ENCODE data around the gene STBD1. TPM values are rescaled to one million over a fixed set of nuclear protein-coding genes. Genes with fewer than 3 reads are reported as not detected.
"Not testable (repeated sequence)": the region's sequence is repeated elsewhere in the genome, so short reads cannot be mapped to it uniquely, and the experiment has no call there.

STBD1 gene
- total RNA-seq, 3 donors from 2014 or later = 7.3 to 24.0 (median 8.8) TPM

DNA sequence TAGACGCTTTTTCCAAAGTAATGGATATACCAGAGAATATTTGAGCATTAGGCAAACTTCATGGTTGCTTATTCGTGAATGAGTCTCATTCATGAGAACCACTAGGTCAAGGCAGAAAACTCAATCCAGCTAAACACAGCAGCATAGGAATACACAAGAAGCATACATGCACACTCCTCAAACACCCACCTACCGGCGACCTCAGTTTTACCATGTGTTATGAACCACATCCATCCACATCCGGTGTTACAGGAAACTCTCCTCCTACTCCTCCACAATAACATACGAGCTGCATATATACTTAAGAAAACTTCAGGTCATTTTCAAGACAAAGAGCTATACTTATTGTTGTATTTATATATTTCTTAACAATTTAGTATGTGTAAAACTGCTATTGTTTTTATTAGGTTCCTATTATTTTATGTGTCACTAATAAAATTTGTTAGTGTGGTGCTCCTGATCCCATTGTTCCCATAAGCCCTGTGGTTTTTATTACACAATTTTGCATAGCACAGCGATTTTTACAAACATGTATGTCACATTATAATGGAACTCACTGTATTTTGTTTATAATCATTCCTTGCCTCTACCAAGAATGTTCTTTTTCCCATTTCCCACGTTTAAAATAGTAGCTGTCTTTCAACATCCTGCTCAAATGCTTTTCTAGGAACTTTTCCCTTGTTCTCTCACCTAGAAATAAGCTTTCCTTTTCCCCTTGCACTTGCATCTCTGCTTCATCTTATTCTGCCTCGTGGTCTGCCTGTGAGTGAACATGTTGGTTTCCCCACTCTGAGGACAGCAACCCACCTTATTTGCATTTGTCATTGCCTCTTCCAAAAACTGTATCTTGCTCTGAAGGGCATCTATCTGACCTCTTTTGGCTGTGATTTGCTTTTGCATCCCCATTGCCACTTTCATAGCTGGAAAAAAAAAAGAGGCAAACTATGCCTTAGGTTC, 48.3 kb downstream of the STBD1 start:
- H3K27me3 ChIP-seq = no peaks in the 10 kb centered on the region
- H3K4me1 ChIP-seq = no peaks in the 10 kb centered on the region
- TF ChIP-seq, protein P1, sequence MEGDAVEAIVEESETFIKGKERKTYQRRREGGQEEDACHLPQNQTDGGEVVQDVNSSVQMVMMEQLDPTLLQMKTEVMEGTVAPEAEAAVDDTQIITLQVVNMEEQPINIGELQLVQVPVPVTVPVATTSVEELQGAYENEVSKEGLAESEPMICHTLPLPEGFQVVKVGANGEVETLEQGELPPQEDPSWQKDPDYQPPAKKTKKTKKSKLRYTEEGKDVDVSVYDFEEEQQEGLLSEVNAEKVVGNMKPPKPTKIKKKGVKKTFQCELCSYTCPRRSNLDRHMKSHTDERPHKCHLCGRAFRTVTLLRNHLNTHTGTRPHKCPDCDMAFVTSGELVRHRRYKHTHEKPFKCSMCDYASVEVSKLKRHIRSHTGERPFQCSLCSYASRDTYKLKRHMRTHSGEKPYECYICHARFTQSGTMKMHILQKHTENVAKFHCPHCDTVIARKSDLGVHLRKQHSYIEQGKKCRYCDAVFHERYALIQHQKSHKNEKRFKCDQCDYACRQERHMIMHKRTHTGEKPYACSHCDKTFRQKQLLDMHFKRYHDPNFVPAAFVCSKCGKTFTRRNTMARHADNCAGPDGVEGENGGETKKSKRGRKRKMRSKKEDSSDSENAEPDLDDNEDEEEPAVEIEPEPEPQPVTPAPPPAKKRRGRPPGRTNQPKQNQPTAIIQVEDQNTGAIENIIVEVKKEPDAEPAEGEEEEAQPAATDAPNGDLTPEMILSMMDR (IDR thresholded peaks at IDR 0.05) = no peak
- TF ChIP-seq POLR2A (IDR thresholded peaks at IDR 0.05) (no peak), POLR2AphosphoS5 (IDR thresholded peaks at IDR 0.05) (no peak)
- H3K9me3 ChIP-seq = peaks cover 6 to 8% of the 10 kb centered on the region in 2 donors
- H3K4me3 ChIP-seq = no peak overlapping the region
- no peak overlapping the region for H3K27ac ChIP-seq
- no peaks in the 10 kb centered on the region for H3K36me3 ChIP-seq
- intact Hi-C loops (cut with DNase I; ENCODE audit: low total_unique reads) = no loop called here
- no peak for DNase-seq (ENCODE audit: low spot score in 2 of 2)

DNA sequence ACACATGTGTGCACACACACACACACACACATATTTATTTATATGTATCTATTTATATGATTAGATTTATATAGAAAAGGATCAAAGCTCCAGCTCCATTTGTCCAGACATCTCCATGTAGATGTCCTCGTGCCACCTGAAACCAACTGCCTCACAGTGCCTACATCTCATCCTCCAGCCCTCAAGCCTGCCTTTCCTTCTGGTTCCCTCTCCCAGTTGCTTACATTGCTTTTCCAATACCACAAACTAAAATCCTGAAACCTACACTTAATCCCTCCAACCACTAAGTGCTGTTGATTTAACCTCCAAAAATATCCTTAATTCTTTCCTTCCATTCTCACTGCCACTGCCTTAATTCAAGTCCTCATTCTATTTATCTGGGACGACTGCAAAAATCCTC, 51.4 kb downstream of the STBD1 start:
- Histone ChIP-seq H3K36me3 (no peaks in the 10 kb centered on the region), H3K4me3 (no peak overlapping the region), H3K9me3 (peaks cover 12 to 16% of the 10 kb centered on the region in 2 donors), H3K27ac (no peak overlapping the region), H3K4me1 (no peaks in the 10 kb centered on the region), H3K27me3 (no peaks in the 10 kb centered on the region)
- intact Hi-C loops (cut with DNase I; ENCODE audit: low total_unique reads) = no loop called here
- TF ChIP-seq, protein P1 (IDR thresholded peaks at IDR 0.05) = no peak
- TF ChIP-seq POLR2AphosphoS5 (IDR thresholded peaks at IDR 0.05) (no peak), POLR2A (IDR thresholded peaks at IDR 0.05) (no peak)
- no peak for DNase-seq (ENCODE audit: low spot score in 2 of 2)

DNA sequence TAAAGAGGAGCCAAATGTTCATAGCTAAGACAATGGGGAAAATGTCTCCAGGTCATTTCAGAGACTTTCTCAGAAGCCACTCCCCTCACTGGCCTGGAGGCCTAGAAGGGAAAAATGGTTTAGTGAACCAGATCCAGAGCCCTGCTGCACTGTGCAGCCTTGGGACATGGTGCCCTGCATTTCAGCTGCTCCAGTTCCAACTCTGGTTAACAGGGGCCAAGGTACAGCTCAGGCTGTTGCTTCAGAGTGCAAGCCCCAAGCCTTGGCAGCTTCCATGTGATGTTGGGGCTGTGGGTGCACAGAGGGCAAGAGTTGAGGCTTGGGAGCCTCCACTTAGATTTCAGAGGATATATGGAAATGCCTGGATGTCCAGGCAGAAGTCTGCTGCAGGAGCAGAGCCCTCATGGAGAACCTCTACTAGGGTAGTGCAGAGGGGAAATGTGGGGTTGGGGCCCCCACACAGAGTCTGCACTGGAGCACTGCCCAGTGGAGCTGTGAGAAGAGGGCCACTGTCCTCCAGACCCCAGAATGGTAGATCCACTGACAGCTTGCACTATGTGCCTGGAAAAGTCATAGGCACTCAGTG, 53.4 kb downstream of the STBD1 start:
- peaks cover 12 to 16% of the 10 kb centered on the region in 2 donors for H3K9me3 ChIP-seq
- H3K4me1 ChIP-seq; DNase-seq (ENCODE audit: low spot score in 2 of 2); intact Hi-C loops (cut with DNase I; ENCODE audit: low total_unique reads); H3K36me3 ChIP-seq; H3K27ac ChIP-seq; H3K4me3 ChIP-seq; H3K27me3 ChIP-seq: not testable (repeated sequence)

Other genes with a start within 250 kb of the STBD1 start
- not detected for gene ART3, start 232.0 kb upstream of the STBD1 start, total RNA-seq
- gene NUP54, start 158.3 kb upstream of the STBD1 start, total RNA-seq = 10 to 100 TPM; 46.6 to 70.5 (median 56.7) TPM
- 100 to 1,000 TPM; 148 to 231 (median 160) TPM for gene SCARB2, start 92.9 kb upstream of the STBD1 start, total RNA-seq
- gene FAM47E, start 55.0 kb upstream of the STBD1 start, total RNA-seq = 10 to 100 TPM in 1 of 3 donors, 1 to 10 TPM in 2; 6.1 to 17.9 (median 9.5) TPM
- 1 to 10 TPM; 1.3 to 5.4 (median 4.3) TPM for gene CCDC158, start 114.4 kb downstream of the STBD1 start, total RNA-seq
- 100 to 1,000 TPM in 2 of 3 donors, under 1 TPM in 1; 0.32 to 145 (median 100) TPM for gene SHROOM3, start 128.5 kb downstream of the STBD1 start, total RNA-seq